Stimulated activated CD4-positive, alpha-beta T cell treated with anti-CD3 and anti-CD28 coated beads, Interleukin-15, amount 100 ng/mL, for 24 hours (primary cell): ENCODE data around the gene POLD2.
"Not testable (repeated sequence)": the region's sequence is repeated elsewhere in the genome, so short reads cannot be mapped to it uniquely, and the experiment has no call there.

ENCODE experiments used
- DNase-seq: peaks from one replicate; pipeline ENCODE4 v3.0.0-alpha.2; 2020

Gene POLD2

GRCh38 chr7:44123190-44124003 lies at the start of gene POLD2:
TSS of gene POLD2 (minus strand) at chr7:44123548. CDS start at chr7:44122053, 1,495 bp downstream.
- DNase-seq: peak; percentile 100

- no peak for DNase-seq
Observed at GRCh38 chr7:44172803-44173424, 49.6 kb upstream of the POLD2 start.

- no peak for DNase-seq
Observed at GRCh38 chr7:44172352-44172751, 49.0 kb upstream of the POLD2 start.

GRCh38 chr7:44171901-44172300 lies 48.6 kb upstream of the POLD2 start:
- DNase-seq: not testable (repeated sequence)

- DNase-seq: no peak
Observed at GRCh38 chr7:44167920-44168319, 44.6 kb upstream of the POLD2 start.

- no peak for DNase-seq
Observed at GRCh38 chr7:44163591-44163990, 40.2 kb upstream of the POLD2 start.

DNA sequence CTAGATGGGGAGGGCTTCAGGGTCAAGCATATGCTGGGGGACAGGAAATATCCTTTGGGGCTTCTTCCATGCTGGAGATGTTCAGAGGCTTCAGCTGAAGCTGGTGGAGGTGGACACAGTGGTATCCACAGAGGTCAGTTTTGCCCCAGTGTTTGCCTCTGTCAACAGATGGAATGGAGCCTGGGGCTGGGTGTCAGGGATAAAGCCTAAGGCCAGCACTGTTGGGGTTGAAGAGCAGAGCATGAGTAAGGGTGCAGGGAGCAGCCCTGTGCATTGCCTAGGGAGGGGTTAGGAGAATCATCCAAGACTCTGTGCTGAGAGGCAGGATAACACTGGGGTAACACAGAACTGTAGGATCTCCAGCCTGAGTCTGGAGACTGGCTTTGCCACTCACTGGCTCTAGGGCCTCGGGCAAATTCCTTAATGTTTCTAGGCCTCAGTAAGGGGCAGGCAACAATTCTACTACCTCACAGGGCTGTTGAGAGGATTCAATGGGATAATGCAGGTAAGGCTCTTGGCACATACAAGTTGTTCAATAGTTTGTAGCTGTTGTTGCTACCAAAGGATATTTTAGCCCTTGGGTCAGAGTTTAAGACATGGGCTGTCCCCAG lies 39.5 kb upstream of the POLD2 start:
- DNase-seq: no peak

- no peak for DNase-seq
Observed at GRCh38 chr7:44162179-44162578, 38.8 kb upstream of the POLD2 start.

DNA sequence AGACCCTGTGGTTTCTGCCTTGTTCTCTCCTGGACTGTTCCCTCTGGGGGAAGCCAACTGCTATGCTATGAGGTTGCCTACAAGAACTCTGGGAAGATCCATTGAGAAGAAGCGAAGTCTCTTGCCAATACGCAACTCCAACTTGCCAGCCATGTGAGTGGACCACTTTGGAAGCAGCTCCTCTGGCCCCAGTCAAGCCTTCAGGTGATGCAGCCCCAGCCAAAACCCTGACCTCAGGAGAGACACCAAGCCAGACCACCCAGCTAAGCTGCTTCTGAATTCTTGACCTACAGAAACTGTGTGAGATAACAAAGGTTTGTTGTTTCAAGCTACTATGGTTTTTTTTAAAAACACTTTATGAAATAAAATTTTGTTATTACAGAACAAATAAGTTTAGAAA lies 38.0 kb upstream of the POLD2 start:
- DNase-seq: no peak

GRCh38 chr7:44159824-44160630 lies 36.7 kb upstream of the POLD2 start:
- DNase-seq: no peak

DNA sequence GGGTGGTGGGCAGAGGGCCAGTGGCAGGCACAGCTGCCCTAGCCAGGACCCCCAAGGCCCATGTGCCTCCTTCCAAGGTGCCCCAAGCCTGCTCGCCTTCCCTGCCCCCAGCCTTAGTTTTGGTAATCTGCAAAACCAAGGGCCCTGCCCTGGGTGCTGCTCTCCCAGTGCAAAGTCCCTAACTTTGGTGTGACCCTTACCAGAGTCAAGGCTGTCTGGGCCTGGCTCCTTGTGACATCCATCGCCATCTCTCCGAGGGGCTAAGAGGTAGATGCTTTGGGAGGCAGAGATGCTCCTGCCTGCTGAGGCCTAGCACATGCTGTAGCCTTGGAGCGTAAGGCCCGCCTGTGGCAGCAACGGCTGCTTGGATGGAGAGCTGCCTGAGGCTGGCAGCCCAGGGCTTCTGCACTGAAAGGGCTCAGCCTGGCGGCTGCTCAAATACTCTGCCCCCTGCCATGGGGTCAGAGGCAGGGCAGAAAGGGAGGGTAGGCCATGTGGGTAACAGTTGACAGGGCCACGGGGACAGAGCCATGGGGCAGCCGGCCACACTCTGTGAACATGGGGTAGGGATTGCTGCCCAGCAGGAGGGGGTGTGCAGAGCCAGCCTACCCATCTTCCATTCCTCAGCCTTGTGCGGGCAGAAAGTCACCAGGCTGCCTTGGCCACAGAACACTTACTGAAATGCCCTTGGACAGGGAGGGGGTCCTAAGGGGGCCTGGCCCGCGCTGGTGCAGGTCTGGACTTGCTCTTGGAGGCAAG lies 35.7 kb upstream of the POLD2 start:
- DNase-seq: no peak

GRCh38 chr7:44158096-44158872 lies 34.9 kb upstream of the POLD2 start:
- DNase-seq: no peak

DNA sequence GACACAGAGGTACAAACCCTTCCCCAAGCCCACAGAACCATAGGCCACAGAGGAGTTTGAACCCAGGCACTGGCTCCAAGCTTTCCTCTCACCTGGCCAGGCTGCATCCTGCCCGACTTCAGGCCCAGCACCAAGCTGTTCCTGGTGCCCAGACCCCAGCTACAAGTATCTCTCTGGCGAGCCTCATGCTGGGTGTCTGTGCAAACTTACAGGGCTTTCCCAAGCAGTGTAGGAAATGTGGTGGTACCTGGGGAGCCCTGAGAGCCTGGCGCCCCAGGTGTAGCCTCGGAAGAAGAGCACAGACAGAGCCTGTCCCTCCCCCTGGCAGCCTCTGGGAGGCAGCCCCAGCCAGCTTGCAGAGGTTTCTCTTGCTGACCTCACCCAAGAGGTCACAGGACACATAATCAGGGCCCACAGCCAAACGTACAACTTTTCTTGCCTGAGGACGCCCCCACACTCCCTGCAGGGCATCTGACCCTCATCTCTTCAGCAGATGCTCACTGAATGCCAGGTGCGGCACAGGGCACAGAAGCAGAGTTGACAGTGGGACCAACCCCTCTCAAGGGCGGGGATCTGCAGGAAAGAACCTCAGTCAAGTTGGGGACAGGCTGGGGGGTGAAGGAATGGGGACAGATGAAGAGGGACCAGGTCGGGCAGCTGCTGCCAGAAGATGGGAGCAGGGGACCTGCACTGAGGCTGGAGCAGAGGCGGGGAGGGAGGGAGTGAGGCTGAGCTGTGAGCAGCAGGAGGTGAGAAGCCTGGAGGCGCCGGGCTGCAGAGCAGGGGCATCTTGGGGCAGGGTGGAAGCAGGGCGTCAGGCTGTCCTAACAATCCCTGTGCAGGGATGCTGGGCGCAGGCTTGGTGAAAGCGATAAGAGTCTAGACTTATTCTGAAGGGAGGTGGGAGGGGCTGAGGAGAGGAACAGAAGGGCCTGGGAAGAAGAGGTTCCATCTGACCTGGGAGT lies 34.0 kb upstream of the POLD2 start:
- no peak for DNase-seq

DNA sequence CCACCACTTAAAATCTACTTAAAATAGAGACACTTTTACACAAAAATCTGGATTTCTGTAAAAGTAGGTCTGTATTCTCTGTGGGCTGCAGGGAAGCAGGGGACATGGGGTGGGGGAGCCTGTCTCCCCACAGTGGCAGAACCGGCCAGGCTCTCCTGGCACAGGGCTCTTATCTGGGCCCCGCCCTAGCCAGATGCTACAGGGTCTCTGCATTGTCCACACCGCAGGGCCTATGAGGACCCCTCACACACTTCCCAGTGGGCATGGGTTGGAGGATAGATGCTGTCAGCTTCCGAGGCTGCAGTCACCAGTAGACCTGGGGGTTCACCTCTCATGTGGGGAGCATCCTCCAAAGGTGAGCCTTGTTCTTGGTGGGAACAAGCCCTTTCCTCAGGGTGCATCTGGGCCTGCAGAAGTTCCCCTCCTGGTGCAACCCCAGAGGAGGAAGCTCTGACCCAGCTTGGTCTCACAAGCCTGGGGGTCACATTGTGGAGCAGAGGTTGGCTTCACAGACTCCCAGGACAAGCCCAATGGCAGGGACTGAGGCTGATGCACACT lies 33.2 kb upstream of the POLD2 start:
- no peak for DNase-seq

GRCh38 chr7:44155191-44156185 lies 32.1 kb upstream of the POLD2 start:
- no peak for DNase-seq

DNA sequence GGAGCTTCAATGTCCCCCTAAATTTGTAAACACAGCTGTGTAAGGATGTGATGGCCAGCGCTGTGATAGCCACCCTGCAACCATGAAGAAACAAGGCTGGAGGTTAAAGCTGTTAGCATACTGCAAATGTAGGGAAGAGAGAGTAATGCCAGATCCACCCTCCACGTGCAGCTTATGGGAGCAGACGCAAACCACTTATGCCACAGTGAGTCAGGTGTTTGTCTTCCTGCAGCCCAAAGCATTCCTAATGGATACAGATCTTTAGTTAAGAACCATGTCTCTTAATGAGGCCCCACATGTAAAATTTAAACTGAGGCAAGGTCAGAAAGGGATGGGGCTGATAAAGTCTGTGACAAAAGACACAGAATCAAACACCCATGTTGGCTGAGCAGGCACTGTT lies 31.4 kb upstream of the POLD2 start:
- no peak for DNase-seq

DNA sequence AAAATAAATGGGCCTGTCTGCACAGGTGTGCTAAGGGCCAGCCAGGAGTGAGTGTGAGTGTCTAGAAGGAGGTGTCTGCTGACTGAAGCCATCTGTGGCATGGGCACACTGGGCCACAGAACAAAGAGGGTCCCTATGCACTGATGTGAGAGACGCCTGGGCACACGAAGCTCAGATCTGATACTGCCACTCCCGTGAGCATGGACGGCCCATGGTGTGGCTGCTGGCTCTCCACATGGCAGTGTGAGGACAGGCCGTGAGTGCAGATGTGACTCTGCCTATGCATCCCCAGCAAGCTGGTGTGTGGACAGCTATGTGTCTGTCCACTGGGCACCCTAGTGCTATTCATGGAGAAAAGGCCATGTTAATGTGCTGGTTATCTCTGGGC lies 30.6 kb upstream of the POLD2 start:
- no peak for DNase-seq
